Neutrophil (primary cell): ENCODE data around the gene PJA1.

ENCODE experiments used
- H3K27ac ChIP-seq: fragments of 200-600 bp; sonication (generic); 2 replicates; pipeline ENCODE4 v1.5.1; 2016; ENCODE audit warnings: mild to moderate bottlenecking, moderate library complexity
- H3K27me3 ChIP-seq: fragments of 200-600 bp; sonication (generic); 2 replicates; pipeline ENCODE4 v1.6.0; 2016; ENCODE audit warnings: mild to moderate bottlenecking
- H3K36me3 ChIP-seq: fragments of 200-600 bp; sonication (generic); 2 replicates; pipeline ENCODE4 v1.5.1; 2017
- H3K4me1 ChIP-seq, 2 experiments: fragments of 200-600 bp in 1 of 2; sonication (generic) in 1 of 2; 1 replicate in 1 of 2; 2 replicates in 1 of 2; pipeline versions ENCODE4 v1.5.1 to v1.6.1; 2013 to 2016; ENCODE audit warnings: low read depth in 1 of 2, low read length in 1 of 2, mild to moderate bottlenecking in 1 of 2, moderate library complexity in 1 of 2; ENCODE audit not compliant: control insufficient read depth in 1 of 2, insufficient read depth in 1 of 2
- H3K4me3 ChIP-seq, 2 experiments: fragments of 200-600 bp in 1 of 2; sonication (generic) in 1 of 2; 1 replicate in 1 of 2; 2 replicates in 1 of 2; pipeline ENCODE4 v1.5.1; 2013 to 2016; ENCODE audit warnings: low read depth in 1 of 2, low read length in 1 of 2, mild to moderate bottlenecking in 1 of 2, moderate library complexity in 1 of 2
- H3K9me3 ChIP-seq: fragments of 200-600 bp; sonication (generic); 2 replicates; pipeline ENCODE4 v1.5.1; 2016
- TF ChIP-seq, protein P1 (sequence below): fragments of 200-600 bp; sonication (generic); IDR thresholded peaks from 2 replicates; pipeline ENCODE4 v1.5.1; 2016; ENCODE audit warnings: antibody characterized with exemption

Gene PJA1

DNA sequence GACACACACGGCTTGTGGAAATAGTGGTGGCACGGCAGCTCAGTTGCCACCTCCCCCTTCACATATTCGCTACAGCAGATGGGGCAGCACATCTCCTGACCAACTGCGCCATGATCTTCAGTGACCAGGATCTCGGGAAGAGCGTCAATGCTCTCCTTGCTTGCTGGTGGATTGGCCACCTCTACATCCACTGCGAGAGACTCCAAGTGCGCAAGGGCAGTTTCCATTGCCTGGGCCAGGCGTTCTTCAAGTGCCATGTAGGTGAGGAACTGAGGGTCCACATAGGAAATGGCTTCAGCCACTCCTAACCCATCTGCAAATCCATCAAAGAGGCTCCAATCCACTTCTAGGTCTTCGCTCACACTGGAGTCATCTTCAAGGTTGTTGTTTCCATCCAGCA is 3.9 kb downstream of the PJA1 start:
- H3K4me1 ChIP-seq: peaks cover 0 to 4% of the 10 kb centered on the region in 2 experiments
- TF ChIP-seq, protein P1, sequence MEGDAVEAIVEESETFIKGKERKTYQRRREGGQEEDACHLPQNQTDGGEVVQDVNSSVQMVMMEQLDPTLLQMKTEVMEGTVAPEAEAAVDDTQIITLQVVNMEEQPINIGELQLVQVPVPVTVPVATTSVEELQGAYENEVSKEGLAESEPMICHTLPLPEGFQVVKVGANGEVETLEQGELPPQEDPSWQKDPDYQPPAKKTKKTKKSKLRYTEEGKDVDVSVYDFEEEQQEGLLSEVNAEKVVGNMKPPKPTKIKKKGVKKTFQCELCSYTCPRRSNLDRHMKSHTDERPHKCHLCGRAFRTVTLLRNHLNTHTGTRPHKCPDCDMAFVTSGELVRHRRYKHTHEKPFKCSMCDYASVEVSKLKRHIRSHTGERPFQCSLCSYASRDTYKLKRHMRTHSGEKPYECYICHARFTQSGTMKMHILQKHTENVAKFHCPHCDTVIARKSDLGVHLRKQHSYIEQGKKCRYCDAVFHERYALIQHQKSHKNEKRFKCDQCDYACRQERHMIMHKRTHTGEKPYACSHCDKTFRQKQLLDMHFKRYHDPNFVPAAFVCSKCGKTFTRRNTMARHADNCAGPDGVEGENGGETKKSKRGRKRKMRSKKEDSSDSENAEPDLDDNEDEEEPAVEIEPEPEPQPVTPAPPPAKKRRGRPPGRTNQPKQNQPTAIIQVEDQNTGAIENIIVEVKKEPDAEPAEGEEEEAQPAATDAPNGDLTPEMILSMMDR: no peak
- H3K27ac ChIP-seq: no peak overlapping the region
- no peak overlapping the region for H3K4me3 ChIP-seq
- no peaks in the 10 kb centered on the region for H3K36me3 ChIP-seq
- no peaks in the 10 kb centered on the region for H3K9me3 ChIP-seq
- H3K27me3 ChIP-seq: peaks cover 16% of the 10 kb centered on the region

DNA sequence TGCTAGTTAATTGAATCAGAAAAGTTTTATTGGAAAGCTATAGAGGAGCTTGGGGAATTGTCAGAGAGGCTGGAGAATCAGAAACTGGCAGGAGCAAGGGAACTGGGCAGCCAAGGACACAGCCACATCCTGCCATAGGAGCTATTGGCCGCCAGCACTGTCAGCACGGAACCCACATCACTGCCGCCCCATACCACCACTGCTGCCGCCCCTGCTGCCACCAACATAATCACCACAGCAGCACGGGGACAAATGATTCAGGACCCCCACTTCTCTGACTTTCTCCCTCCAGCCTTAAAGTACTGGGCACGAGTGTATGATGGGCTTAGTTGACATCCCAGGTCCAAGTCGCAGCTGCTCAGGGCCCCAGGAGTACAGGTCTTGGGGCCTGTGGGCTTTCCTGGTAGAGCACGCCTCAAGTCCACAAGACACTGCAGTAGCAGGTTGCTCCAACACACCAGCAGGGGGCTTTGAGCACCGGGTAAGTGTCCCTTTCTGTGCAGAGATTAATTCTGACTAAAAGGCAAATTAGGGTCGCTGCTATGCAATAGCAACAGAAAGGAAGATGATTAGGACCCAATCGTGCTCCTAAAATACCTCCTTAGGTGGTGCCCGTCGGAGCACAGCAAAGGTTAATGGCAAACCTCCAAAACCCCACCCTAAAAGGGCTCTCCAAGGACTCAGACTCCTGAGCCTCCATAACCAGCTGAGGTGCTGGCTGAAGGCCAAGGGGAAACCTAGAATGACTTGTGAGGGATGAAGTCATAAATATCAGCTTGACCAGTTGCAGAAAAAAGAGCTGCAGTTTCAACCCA is 6.9 kb downstream of the PJA1 start:
- Histone ChIP-seq H3K27me3 (no peaks in the 10 kb centered on the region), H3K36me3 (no peaks in the 10 kb centered on the region), H3K4me1 (no peaks in the 10 kb centered on the region), H3K27ac (no peak overlapping the region), H3K9me3 (no peaks in the 10 kb centered on the region), H3K4me3 (no peak overlapping the region)
- TF ChIP-seq, protein P1: no peak

DNA sequence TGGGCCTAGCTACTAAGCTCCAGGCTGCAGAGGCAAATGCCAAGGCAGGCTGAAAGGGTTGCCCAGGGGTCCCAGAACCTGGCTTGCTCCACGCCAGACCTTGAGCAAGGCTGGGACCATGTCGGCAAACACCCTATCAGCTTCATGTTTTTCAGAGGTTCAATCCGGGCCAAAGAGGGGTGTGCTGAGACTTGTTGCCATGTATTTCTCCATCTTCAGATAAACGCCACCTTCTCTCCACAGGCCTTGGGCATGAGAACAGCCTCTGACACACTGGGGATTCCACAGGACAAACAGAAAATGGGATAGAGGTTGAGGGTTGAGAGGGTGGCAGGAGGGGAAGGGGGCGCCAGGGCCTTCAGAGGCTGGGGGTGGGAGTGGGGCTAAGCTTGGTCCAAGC is 8.6 kb downstream of the PJA1 start:
- no peaks in the 10 kb centered on the region for H3K36me3 ChIP-seq
- no peaks in the 10 kb centered on the region for H3K4me1 ChIP-seq
- H3K27me3 ChIP-seq: no peaks in the 10 kb centered on the region
- H3K9me3 ChIP-seq: no peaks in the 10 kb centered on the region
- H3K4me3 ChIP-seq: no peak overlapping the region
- H3K27ac ChIP-seq: no peak overlapping the region
- TF ChIP-seq, protein P1: no peak

DNA sequence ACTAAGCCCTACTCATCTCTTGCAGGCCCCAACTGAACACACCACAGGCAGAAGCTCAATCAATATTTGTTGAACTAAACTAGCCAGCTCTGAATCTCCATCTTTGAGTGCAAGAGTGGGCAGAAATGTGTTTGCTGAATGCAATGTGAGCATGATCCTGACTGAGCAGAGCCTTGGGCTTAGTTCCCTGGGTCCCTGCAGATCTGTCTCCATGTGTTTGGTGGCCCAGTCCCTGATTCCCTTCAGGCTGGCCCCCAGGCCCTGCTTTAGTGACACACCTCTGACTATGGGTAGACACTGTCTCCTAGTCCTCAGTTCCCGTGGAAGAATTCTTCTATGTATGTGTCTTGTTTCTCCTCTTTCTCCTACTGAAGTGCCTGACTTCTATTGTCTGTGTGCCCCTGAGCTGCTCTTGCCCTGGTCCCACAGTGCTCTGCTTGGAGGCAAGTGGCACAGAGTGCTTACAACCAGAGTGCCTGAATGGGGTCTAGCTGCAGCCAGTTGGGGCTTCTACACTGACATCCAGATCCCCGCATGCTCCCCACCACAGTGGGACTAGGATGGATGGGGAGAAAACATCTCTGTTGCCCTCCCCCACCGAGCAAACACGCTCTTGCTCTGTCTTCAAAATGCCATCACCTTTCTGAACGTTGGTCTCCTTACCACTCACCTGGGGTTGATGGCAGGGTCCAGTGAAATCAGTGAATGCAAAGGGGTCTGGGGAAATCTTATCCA is 9.3 kb downstream of the PJA1 start:
- Histone ChIP-seq H3K4me3 (no peak overlapping the region), H3K9me3 (no peaks in the 10 kb centered on the region), H3K36me3 (no peaks in the 10 kb centered on the region), H3K27ac (no peak overlapping the region), H3K27me3 (no peaks in the 10 kb centered on the region), H3K4me1 (no peaks in the 10 kb centered on the region)
- TF ChIP-seq, protein P1: no peak

DNA sequence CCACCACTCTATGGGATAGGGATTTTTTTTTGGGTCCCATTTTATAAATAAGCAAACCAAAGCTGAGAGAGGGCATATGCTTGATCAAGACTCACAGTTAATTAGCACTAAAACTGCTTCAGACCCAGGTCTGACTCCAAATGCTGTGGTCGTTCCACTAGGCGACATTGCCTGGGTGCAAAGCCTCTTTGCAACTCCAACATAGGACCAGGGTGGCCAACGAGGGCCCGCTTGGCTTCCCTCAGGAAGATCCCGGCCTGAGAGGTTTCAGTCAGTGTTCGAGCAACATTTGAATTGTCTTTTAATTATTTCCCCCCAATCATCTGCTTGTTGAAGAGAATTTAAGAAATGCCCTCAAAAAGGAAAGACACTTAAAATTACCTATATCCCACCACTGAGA is 11.2 kb downstream of the PJA1 start:
- no peaks in the 10 kb centered on the region for H3K36me3 ChIP-seq
- no peaks in the 10 kb centered on the region for H3K9me3 ChIP-seq
- H3K27me3 ChIP-seq: peaks cover 13% of the 10 kb centered on the region
- no peaks in the 10 kb centered on the region for H3K4me1 ChIP-seq
- no peak overlapping the region for H3K27ac ChIP-seq
- no peak overlapping the region for H3K4me3 ChIP-seq
- TF ChIP-seq, protein P1: no peak
